HFF-Myc (cell line): ENCODE results near the gene MIS12.

Source experiments
- DNase-seq: peaks from one replicate; pipeline ENCODE4 v3.0.0-alpha.2; 2011; ENCODE audit warnings: low read depth; ENCODE audit errors: extremely low read depth
- H3K4me3 ChIP-seq: replicated peaks from 2 replicates; pipeline ENCODE4 v1.5.1; 2011; ENCODE audit warnings: low read depth, mild to moderate bottlenecking, control low read depth, low read length
- TF ChIP-seq, protein P1 (sequence below): IDR thresholded peaks from 2 replicates; pipeline ENCODE4 v1.5.1; 2012; ENCODE audit warnings: mild to moderate bottlenecking, low read depth, low read length, control low read depth; ENCODE audit errors: missing control alignments

The MIS12 gene

GRCh38 chr17:5540321-5540720, 54.0 kb downstream of the MIS12 start:
- H3K4me3 ChIP-seq, result no peak overlapping the region
- TF ChIP-seq, protein P1, sequence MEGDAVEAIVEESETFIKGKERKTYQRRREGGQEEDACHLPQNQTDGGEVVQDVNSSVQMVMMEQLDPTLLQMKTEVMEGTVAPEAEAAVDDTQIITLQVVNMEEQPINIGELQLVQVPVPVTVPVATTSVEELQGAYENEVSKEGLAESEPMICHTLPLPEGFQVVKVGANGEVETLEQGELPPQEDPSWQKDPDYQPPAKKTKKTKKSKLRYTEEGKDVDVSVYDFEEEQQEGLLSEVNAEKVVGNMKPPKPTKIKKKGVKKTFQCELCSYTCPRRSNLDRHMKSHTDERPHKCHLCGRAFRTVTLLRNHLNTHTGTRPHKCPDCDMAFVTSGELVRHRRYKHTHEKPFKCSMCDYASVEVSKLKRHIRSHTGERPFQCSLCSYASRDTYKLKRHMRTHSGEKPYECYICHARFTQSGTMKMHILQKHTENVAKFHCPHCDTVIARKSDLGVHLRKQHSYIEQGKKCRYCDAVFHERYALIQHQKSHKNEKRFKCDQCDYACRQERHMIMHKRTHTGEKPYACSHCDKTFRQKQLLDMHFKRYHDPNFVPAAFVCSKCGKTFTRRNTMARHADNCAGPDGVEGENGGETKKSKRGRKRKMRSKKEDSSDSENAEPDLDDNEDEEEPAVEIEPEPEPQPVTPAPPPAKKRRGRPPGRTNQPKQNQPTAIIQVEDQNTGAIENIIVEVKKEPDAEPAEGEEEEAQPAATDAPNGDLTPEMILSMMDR, result no peak
- no peak for DNase-seq
